ENCODE measurements around the gene TTC28.

The TTC28 gene

GRCh38 chr22:28714043-28714628 lies 34.5 kb upstream of the TTC28 start:
- no peaks in the 10 kb centered on the region for H3K4me1 Mint-ChIP-seq
- no peaks in the 10 kb centered on the region for H3K27me3 Mint-ChIP-seq (ENCODE audit: low read depth, poor library complexity)
- no peak for DNase-seq
- no peak for TF ChIP-seq CTCF (IDR thresholded peaks at IDR 0.05)
- H3K4me3 Mint-ChIP-seq: no peak overlapping the region
- H3K36me3 Mint-ChIP-seq (ENCODE audit: low read depth): peaks cover 61% of the 10 kb centered on the region
- no peak overlapping the region for H3K27ac Mint-ChIP-seq
- no peaks in the 10 kb centered on the region for H3K9me3 Mint-ChIP-seq

GRCh38 chr22:28711820-28712777 lies 32.5 kb upstream of the TTC28 start:
- Mint-ChIP-seq H3K36me3 (ENCODE audit: low read depth) (peaks cover 66% of the 10 kb centered on the region), H3K9me3 (no peaks in the 10 kb centered on the region), H3K4me3 (no peak overlapping the region), H3K27ac (peak overlapping the region; percentile 13), H3K27me3 (ENCODE audit: low read depth, poor library complexity) (no peaks in the 10 kb centered on the region), H3K4me1 (peaks cover 5% of the 10 kb centered on the region)
- TF ChIP-seq CTCF (IDR thresholded peaks at IDR 0.05): no peak
- DNase-seq: no peak

- H3K9me3 Mint-ChIP-seq: no peaks in the 10 kb centered on the region
- DNase-seq: no peak
- no peaks in the 10 kb centered on the region for H3K27me3 Mint-ChIP-seq (ENCODE audit: low read depth, poor library complexity)
- H3K4me3 Mint-ChIP-seq: no peak overlapping the region
- no peak overlapping the region for H3K27ac Mint-ChIP-seq
- peaks cover 70% of the 10 kb centered on the region for H3K36me3 Mint-ChIP-seq (ENCODE audit: low read depth)
- H3K4me1 Mint-ChIP-seq: peaks cover 9% of the 10 kb centered on the region
- TF ChIP-seq CTCF (IDR thresholded peaks at IDR 0.05): no peak
Measured at GRCh38 chr22:28711341-28711740, 31.7 kb upstream of the TTC28 start.

- H3K4me3 Mint-ChIP-seq: no peak overlapping the region
- H3K36me3 Mint-ChIP-seq (ENCODE audit: low read depth): peaks cover 73% of the 10 kb centered on the region
- H3K4me1 Mint-ChIP-seq: peaks cover 9% of the 10 kb centered on the region
- TF ChIP-seq CTCF (IDR thresholded peaks at IDR 0.05): no peak
- no peak for DNase-seq
- H3K27me3 Mint-ChIP-seq (ENCODE audit: low read depth, poor library complexity): no peaks in the 10 kb centered on the region
- H3K9me3 Mint-ChIP-seq: no peaks in the 10 kb centered on the region
- no peak overlapping the region for H3K27ac Mint-ChIP-seq
Measured at GRCh38 chr22:28710576-28711191, 31.0 kb upstream of the TTC28 start.

GRCh38 chr22:28710107-28710506 lies 30.5 kb upstream of the TTC28 start:
- Mint-ChIP-seq H3K27me3 (ENCODE audit: low read depth, poor library complexity) (no peaks in the 10 kb centered on the region), H3K9me3 (no peaks in the 10 kb centered on the region), H3K27ac (no peak overlapping the region), H3K4me3 (no peak overlapping the region), H3K4me1 (peaks cover 9% of the 10 kb centered on the region), H3K36me3 (ENCODE audit: low read depth) (peaks cover 71% of the 10 kb centered on the region)
- no peak for TF ChIP-seq CTCF (IDR thresholded peaks at IDR 0.05)
- DNase-seq: no peak
